GM10847 (cell line): ENCODE results near the gene ATXN7L1.

Source experiments
- POLR2A ChIP-seq: IDR thresholded peaks from 2 replicates; pipeline ENCODE4 v1.6.1; 2011; ENCODE audit not compliant: insufficient read length; ENCODE audit errors: extremely low read depth

Gene ATXN7L1

GRCh38 chr7:105655067-105655466 lies 221.3 kb downstream of the ATXN7L1 start:
- TF ChIP-seq POLR2A, result no peak

- no peak for TF ChIP-seq POLR2A
Observed at GRCh38 chr7:105654095-105654686, 222.2 kb downstream of the ATXN7L1 start.

- no peak for TF ChIP-seq POLR2A
Observed at GRCh38 chr7:105653441-105654005, 222.9 kb downstream of the ATXN7L1 start.

GRCh38 chr7:105652359-105652993 lies 223.9 kb downstream of the ATXN7L1 start:
- TF ChIP-seq POLR2A, result no peak

- TF ChIP-seq POLR2A, result no peak
Observed at GRCh38 chr7:105651798-105652197, 224.6 kb downstream of the ATXN7L1 start.

- TF ChIP-seq POLR2A, result no peak
Observed at GRCh38 chr7:105650382-105650970, 225.9 kb downstream of the ATXN7L1 start.

- TF ChIP-seq POLR2A, result no peak
Observed at GRCh38 chr7:105649727-105650381, 226.5 kb downstream of the ATXN7L1 start.

- no peak for TF ChIP-seq POLR2A
Observed at GRCh38 chr7:105648561-105649401, 227.6 kb downstream of the ATXN7L1 start.

- TF ChIP-seq POLR2A, result no peak
Observed at GRCh38 chr7:105647591-105647990, 228.8 kb downstream of the ATXN7L1 start.

GRCh38 chr7:105644937-105645336 lies 231.5 kb downstream of the ATXN7L1 start:
- TF ChIP-seq POLR2A, result no peak

- TF ChIP-seq POLR2A, result no peak
Observed at GRCh38 chr7:105643851-105644250, 232.5 kb downstream of the ATXN7L1 start.

- TF ChIP-seq POLR2A, result no peak
Observed at GRCh38 chr7:105643384-105643783, 233.0 kb downstream of the ATXN7L1 start.

- no peak for TF ChIP-seq POLR2A
Observed at GRCh38 chr7:105642264-105642663, 234.1 kb downstream of the ATXN7L1 start.

- TF ChIP-seq POLR2A, result no peak
Observed at GRCh38 chr7:105640956-105641810, 235.2 kb downstream of the ATXN7L1 start.
